ENCODE data around the gene SMO. TPM values are rescaled to one million over a fixed set of nuclear protein-coding genes. Genes with fewer than 3 reads are reported as not detected.

SMO gene
- total RNA-seq, 2 donors from 2014 or later = 75.5 to 76.2 TPM

GRCh38 chr7:129162732-129163131 is 25.7 kb upstream of the SMO start:
- H3K36me3 ChIP-seq (ENCODE audit: control insufficient read depth, insufficient read depth, low read length) = peaks cover 6% of the 10 kb centered on the region
- TF ChIP-seq, protein P1, sequence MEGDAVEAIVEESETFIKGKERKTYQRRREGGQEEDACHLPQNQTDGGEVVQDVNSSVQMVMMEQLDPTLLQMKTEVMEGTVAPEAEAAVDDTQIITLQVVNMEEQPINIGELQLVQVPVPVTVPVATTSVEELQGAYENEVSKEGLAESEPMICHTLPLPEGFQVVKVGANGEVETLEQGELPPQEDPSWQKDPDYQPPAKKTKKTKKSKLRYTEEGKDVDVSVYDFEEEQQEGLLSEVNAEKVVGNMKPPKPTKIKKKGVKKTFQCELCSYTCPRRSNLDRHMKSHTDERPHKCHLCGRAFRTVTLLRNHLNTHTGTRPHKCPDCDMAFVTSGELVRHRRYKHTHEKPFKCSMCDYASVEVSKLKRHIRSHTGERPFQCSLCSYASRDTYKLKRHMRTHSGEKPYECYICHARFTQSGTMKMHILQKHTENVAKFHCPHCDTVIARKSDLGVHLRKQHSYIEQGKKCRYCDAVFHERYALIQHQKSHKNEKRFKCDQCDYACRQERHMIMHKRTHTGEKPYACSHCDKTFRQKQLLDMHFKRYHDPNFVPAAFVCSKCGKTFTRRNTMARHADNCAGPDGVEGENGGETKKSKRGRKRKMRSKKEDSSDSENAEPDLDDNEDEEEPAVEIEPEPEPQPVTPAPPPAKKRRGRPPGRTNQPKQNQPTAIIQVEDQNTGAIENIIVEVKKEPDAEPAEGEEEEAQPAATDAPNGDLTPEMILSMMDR (conservative IDR thresholded peaks at IDR 0.05) = no peak
- H3K4me1 Mint-ChIP-seq = no peaks in the 10 kb centered on the region
- no peak overlapping the region for H3K4me3 ChIP-seq (ENCODE audit: low read length)
- no peak overlapping the region for H3K4me3 Mint-ChIP-seq
- WGBS, 2 experiments (ENCODE audit: insufficient coverage in 1 of 2, insufficient read length in 1 of 2) = 91 to 100% methylated on average over 1 to 5 of the region's 5 CpGs
- peaks cover 17% of the 10 kb centered on the region for H3K36me3 Mint-ChIP-seq (ENCODE audit: low read depth)
- H3K27me3 Mint-ChIP-seq (ENCODE audit: insufficient read depth) = no peaks in the 10 kb centered on the region
- H3K9me3 Mint-ChIP-seq = no peaks in the 10 kb centered on the region
- DNase-seq = no peak
- H3K9me3 ChIP-seq (ENCODE audit: control insufficient read depth, low read length) = no peaks in the 10 kb centered on the region
- no peak overlapping the region for H3K27ac ChIP-seq (ENCODE audit: low read depth, low read length)
- H3K27me3 ChIP-seq (ENCODE audit: control insufficient read depth, insufficient read depth, low read length, poor library complexity, severe bottlenecking) = no peaks in the 10 kb centered on the region
- H3K4me1 ChIP-seq (ENCODE audit: control insufficient read depth, insufficient read depth, low read length) = no peaks in the 10 kb centered on the region
- no peak overlapping the region for H3K9ac ChIP-seq (ENCODE audit: extremely low read depth, low read length, poor library complexity, severe bottlenecking)
- H3K27ac Mint-ChIP-seq = no peak overlapping the region

GRCh38 chr7:129163875-129164544 is 24.4 kb upstream of the SMO start:
- no peaks in the 10 kb centered on the region for H3K9me3 Mint-ChIP-seq
- no peaks in the 10 kb centered on the region for H3K27me3 ChIP-seq (ENCODE audit: control insufficient read depth, insufficient read depth, low read length, poor library complexity, severe bottlenecking)
- no peaks in the 10 kb centered on the region for H3K27me3 Mint-ChIP-seq (ENCODE audit: insufficient read depth)
- no peak overlapping the region for H3K9ac ChIP-seq (ENCODE audit: extremely low read depth, low read length, poor library complexity, severe bottlenecking)
- H3K27ac Mint-ChIP-seq = no peak overlapping the region
- TF ChIP-seq, protein P1 (conservative IDR thresholded peaks at IDR 0.05) = peak; percentile 94
- H3K9me3 ChIP-seq (ENCODE audit: control insufficient read depth, low read length) = no peaks in the 10 kb centered on the region
- 69 to 78% methylated on average over 11 of the region's 11 CpGs for WGBS, 2 experiments (ENCODE audit: insufficient coverage in 1 of 2, insufficient read length in 1 of 2)
- H3K36me3 ChIP-seq (ENCODE audit: control insufficient read depth, insufficient read depth, low read length) = peaks cover 6% of the 10 kb centered on the region
- peaks cover 11% of the 10 kb centered on the region for H3K4me1 Mint-ChIP-seq
- no peak overlapping the region for H3K4me3 Mint-ChIP-seq
- no peak overlapping the region for H3K27ac ChIP-seq (ENCODE audit: low read depth, low read length)
- DNase-seq = no peak
- peaks cover 17% of the 10 kb centered on the region for H3K36me3 Mint-ChIP-seq (ENCODE audit: low read depth)
- H3K4me3 ChIP-seq (ENCODE audit: low read length) = no peak overlapping the region
- no peaks in the 10 kb centered on the region for H3K4me1 ChIP-seq (ENCODE audit: control insufficient read depth, insufficient read depth, low read length)

DNA sequence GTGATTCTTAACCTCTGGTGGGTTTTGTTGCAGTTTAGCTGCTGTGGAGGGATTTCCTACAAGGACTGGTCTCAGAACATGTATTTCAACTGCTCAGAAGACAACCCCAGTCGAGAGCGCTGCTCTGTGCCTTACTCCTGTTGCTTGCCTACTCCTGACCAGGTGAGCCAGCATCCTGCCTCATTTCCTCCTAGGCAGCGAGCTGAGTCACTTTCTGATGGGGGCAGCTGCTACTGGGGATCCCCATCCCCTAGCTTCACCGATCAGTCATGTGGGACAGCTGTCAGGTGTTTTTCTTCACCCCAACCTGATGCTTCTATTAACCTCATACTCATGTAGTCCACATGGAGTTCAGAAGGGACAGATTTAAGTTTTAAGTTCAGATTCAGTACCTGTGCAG is 21.7 kb upstream of the SMO start:
- TF ChIP-seq, protein P1 (conservative IDR thresholded peaks at IDR 0.05) = no peak
- peaks cover 6% of the 10 kb centered on the region for H3K36me3 ChIP-seq (ENCODE audit: control insufficient read depth, insufficient read depth, low read length)
- no peaks in the 10 kb centered on the region for H3K9me3 Mint-ChIP-seq
- no peak overlapping the region for H3K27ac Mint-ChIP-seq
- peaks cover 4% of the 10 kb centered on the region for H3K27me3 ChIP-seq (ENCODE audit: control insufficient read depth, insufficient read depth, low read length, poor library complexity, severe bottlenecking)
- no peak overlapping the region for H3K4me3 Mint-ChIP-seq
- H3K4me3 ChIP-seq (ENCODE audit: low read length) = no peak overlapping the region
- H3K27ac ChIP-seq (ENCODE audit: low read depth, low read length) = no peak overlapping the region
- no peaks in the 10 kb centered on the region for H3K27me3 Mint-ChIP-seq (ENCODE audit: insufficient read depth)
- no peak for DNase-seq
- peaks cover 25% of the 10 kb centered on the region for H3K4me1 Mint-ChIP-seq
- peaks cover 7% of the 10 kb centered on the region for H3K4me1 ChIP-seq (ENCODE audit: control insufficient read depth, insufficient read depth, low read length)
- H3K36me3 Mint-ChIP-seq (ENCODE audit: low read depth) = peaks cover 17% of the 10 kb centered on the region
- no peak overlapping the region for H3K9ac ChIP-seq (ENCODE audit: extremely low read depth, low read length, poor library complexity, severe bottlenecking)
- no peaks in the 10 kb centered on the region for H3K9me3 ChIP-seq (ENCODE audit: control insufficient read depth, low read length)
- 93 to 97% methylated on average over 4 of the region's 4 CpGs for WGBS, 2 experiments (ENCODE audit: insufficient coverage in 1 of 2, insufficient read length in 1 of 2)

Data from endodermal cell (in vitro differentiated cells).